GM18873 (cell line): ENCODE data around the gene FGR.
A peak's percentile ranks its signal among the peaks of the same experiment; 100 is the strongest.

ENCODE experiments used
- ATAC-seq: cut with Tn5 transposase; IDR thresholded peaks from one replicate; pipeline ENCODE4 v1.9.1; 2021; ENCODE audit warnings: mild to moderate bottlenecking, moderate library complexity, moderate number of reproducible peaks; ENCODE audit not compliant: unreplicated experiment, low FRiP score

Gene FGR

GRCh38 chr1:27572019-27572678, 62.8 kb downstream of the FGR start:
- no peak for ATAC-seq

- ATAC-seq = no peak
Measured at GRCh38 chr1:27571439-27572018, 63.5 kb downstream of the FGR start.

GRCh38 chr1:27570784-27571183, 64.2 kb downstream of the FGR start:
- no peak for ATAC-seq

- ATAC-seq = no peak
Measured at GRCh38 chr1:27570356-27570755, 64.6 kb downstream of the FGR start.

GRCh38 chr1:27569506-27570291, 65.3 kb downstream of the FGR start:
- no peak for ATAC-seq

- no peak for ATAC-seq
Measured at GRCh38 chr1:27569088-27569460, 65.9 kb downstream of the FGR start.

GRCh38 chr1:27568300-27569087, 66.5 kb downstream of the FGR start:
- peak; percentile 79 for ATAC-seq

- ATAC-seq = no peak
Measured at GRCh38 chr1:27567971-27568299, 67.0 kb downstream of the FGR start.

- ATAC-seq = no peak
Measured at GRCh38 chr1:27567146-27567526, 67.8 kb downstream of the FGR start.

- ATAC-seq = no peak
Measured at GRCh38 chr1:27566462-27567145, 68.4 kb downstream of the FGR start.

GRCh38 chr1:27564710-27565649, 70.0 kb downstream of the FGR start:
- ATAC-seq = no peak

GRCh38 chr1:27563591-27564471, 71.2 kb downstream of the FGR start:
- no peak for ATAC-seq

GRCh38 chr1:27563341-27563590, 71.7 kb downstream of the FGR start:
- ATAC-seq = no peak

GRCh38 chr1:27562534-27563340, 72.2 kb downstream of the FGR start:
- ATAC-seq = no peak
